Right atrium auricular region (tissue), 2 donors: ENCODE measurements around the gene LEMD2. TPM values are rescaled to one million over a fixed set of nuclear protein-coding genes. Genes with fewer than 3 reads are reported as not detected.

Source experiments
- DNase-seq: peaks from one replicate; pipeline ENCODE4 v3.0.0-alpha.2; 2019; ENCODE audit warnings: low spot score
- H3K27ac ChIP-seq, 2 donors: fragments of 200-600 bp; sonication (generic); 1 replicate in 1 of 2; 2 replicates in 1 of 2; pipeline ENCODE4 v1.5.1; 2016 to 2019
- H3K27me3 ChIP-seq, 2 donors: fragments of 200-600 bp; sonication (generic); one replicate each; pipeline versions ENCODE4 v1.5.1 to v1.6.0; 2017 to 2019
- H3K36me3 ChIP-seq: fragments of 200-600 bp; sonication (generic); one replicate; pipeline ENCODE4 v1.5.1; 2016
- H3K4me1 ChIP-seq, 2 donors: fragments of 200-600 bp; sonication (generic); one replicate each; pipeline versions ENCODE4 v1.5.1 to v1.6.0; 2017 to 2019
- H3K4me3 ChIP-seq, 2 donors: fragments of 200-600 bp; sonication (generic); 1 replicate in 1 of 2; 2 replicates in 1 of 2; pipeline ENCODE4 v1.5.1; 2017 to 2019; ENCODE audit warnings: mild to moderate bottlenecking in 1 of 2, moderate library complexity in 1 of 2
- H3K9me3 ChIP-seq, 2 donors: fragments of 200-600 bp; sonication (generic); one replicate each; pipeline ENCODE4 v1.5.1; 2019
- CTCF ChIP-seq, 2 donors: fragments of 200-600 bp; sonication (generic); IDR thresholded peaks; one replicate each; pipeline ENCODE4 v1.5.1; 2019; ENCODE audit warnings: antibody characterized with exemption in 2 of 2
- total RNA-seq, 2 donors: library from RNA; depleted of rRNA; stranded (reverse); fragments of >200 nt; gene quantifications; one replicate each; pipeline ENCODE4 v1.1.0, GENCODE V29; 2016

Gene LEMD2
- total RNA-seq, 2 donors from 2014 or later = 25.9 to 28.1 TPM

GRCh38 chr6:33747823-33748222 is 41.1 kb downstream of the LEMD2 start:
- Histone ChIP-seq H3K4me3 (no peak overlapping the region), H3K27ac (peak overlapping the region; percentile 86 to 94), H3K36me3 (peaks cover 8% of the 10 kb centered on the region), H3K9me3 (no peaks in the 10 kb centered on the region), H3K27me3 (no peaks in the 10 kb centered on the region), H3K4me1 (peaks cover 0 to 50% of the 10 kb centered on the region in 2 donors)
- no peak for TF ChIP-seq CTCF (IDR thresholded peaks at IDR 0.05)
- no peak for DNase-seq

- TF ChIP-seq CTCF (IDR thresholded peaks at IDR 0.05) = no peak
- H3K36me3 ChIP-seq = peaks cover 8% of the 10 kb centered on the region
- H3K4me3 ChIP-seq = peak within 1 kb of the TSS; percentile 47 to 51
Observed at GRCh38 chr6:33746651-33747100, 42.3 kb downstream of the LEMD2 start, which contains the start of gene IP6K3. Gene IP6K3, minus strand, starts transcription at chr6:33746905. Its CDS starts 11,429 bp downstream, at chr6:33735476.

GRCh38 chr6:33746036-33746600 is 42.8 kb downstream of the LEMD2 start:
- H3K4me3 ChIP-seq = peak overlapping the region; percentile 47 to 51
- no peak for TF ChIP-seq CTCF (IDR thresholded peaks at IDR 0.05)

More at GRCh38 chr6:33746651-33747100, 42.3 kb downstream of the LEMD2 start, which contains the start of gene IP6K3:
- peak within 1 kb of the TSS; percentile 86 to 94 for H3K27ac ChIP-seq
- H3K9me3 ChIP-seq = no peaks in the 10 kb centered on the region
- H3K4me1 ChIP-seq = peaks cover 0 to 49% of the 10 kb centered on the region in 2 donors
- H3K27me3 ChIP-seq = no peaks in the 10 kb centered on the region
- no peak for DNase-seq

GRCh38 chr6:33745548-33745947 is 43.4 kb downstream of the LEMD2 start:
- TF ChIP-seq CTCF (IDR thresholded peaks at IDR 0.05) = no peak
- peaks cover 8% of the 10 kb centered on the region for H3K36me3 ChIP-seq
- H3K27me3 ChIP-seq = no peaks in the 10 kb centered on the region
- no peak for DNase-seq
- H3K4me3 ChIP-seq = peak overlapping the region; percentile 47 to 51
- H3K9me3 ChIP-seq = no peaks in the 10 kb centered on the region
- H3K4me1 ChIP-seq = peaks cover 0 to 39% of the 10 kb centered on the region in 2 donors
- peak overlapping the region; percentile 86 to 94 for H3K27ac ChIP-seq

More at GRCh38 chr6:33746036-33746600, 42.8 kb downstream of the LEMD2 start:
- Histone ChIP-seq H3K9me3 (no peaks in the 10 kb centered on the region), H3K36me3 (peaks cover 8% of the 10 kb centered on the region), H3K4me1 (peaks cover 0 to 44% of the 10 kb centered on the region in 2 donors), H3K27ac (peak overlapping the region; percentile 86 to 94), H3K27me3 (no peaks in the 10 kb centered on the region)
- DNase-seq = peak; percentile 68

GRCh38 chr6:33744895-33745546 is 43.9 kb downstream of the LEMD2 start:
- H3K4me3 ChIP-seq = peak overlapping the region; percentile 47 to 51
- peaks cover 8% of the 10 kb centered on the region for H3K36me3 ChIP-seq
- TF ChIP-seq CTCF (IDR thresholded peaks at IDR 0.05) = no peak
- H3K27ac ChIP-seq = peak overlapping the region; percentile 86 to 94
- DNase-seq = no peak
- no peaks in the 10 kb centered on the region for H3K9me3 ChIP-seq
- H3K27me3 ChIP-seq = no peaks in the 10 kb centered on the region
- peaks cover 0 to 38% of the 10 kb centered on the region in 2 donors for H3K4me1 ChIP-seq
